ENCODE data around the gene PEX13. TPM values are rescaled to one million over a fixed set of nuclear protein-coding genes. Genes with fewer than 3 reads are reported as not detected.
A peak's percentile ranks its signal among the peaks of the same experiment; 100 is the strongest.

Gene PEX13
- polyA plus RNA-seq, 2 donors, result 8.3 to 10.7 TPM

- H3K9me3 ChIP-seq (ENCODE audit: control insufficient read depth in 2 of 2, insufficient read depth in 1 of 2, low read depth in 1 of 2, low read length in 1 of 2), result no peaks in the 10 kb centered on the region
- no peaks in the 10 kb centered on the region for H3K27me3 ChIP-seq (ENCODE audit: control insufficient read depth in 1 of 2, insufficient read depth in 2 of 2, low read length in 2 of 2)
- H3K4me3 ChIP-seq (ENCODE audit: low read depth in 1 of 2, low read length in 2 of 2), result no peak overlapping the region
- no peak overlapping the region for H3K27ac ChIP-seq (ENCODE audit: low read depth in 2 of 2, low read length in 1 of 2)
- H3K36me3 ChIP-seq (ENCODE audit: control insufficient read depth in 2 of 2, insufficient read depth in 2 of 2, low read length in 1 of 2), result no peaks in the 10 kb centered on the region
- no peaks in the 10 kb centered on the region for H3K4me1 ChIP-seq (ENCODE audit: control insufficient read depth in 2 of 2, insufficient read depth in 2 of 2, low read length in 1 of 2)
- WGBS, 2 donors, result 38 to 47% methylated on average over 2 of the region's 2 CpGs
Measured at GRCh38 chr2:61055557-61055956, 38.0 kb downstream of the PEX13 start.

DNA sequence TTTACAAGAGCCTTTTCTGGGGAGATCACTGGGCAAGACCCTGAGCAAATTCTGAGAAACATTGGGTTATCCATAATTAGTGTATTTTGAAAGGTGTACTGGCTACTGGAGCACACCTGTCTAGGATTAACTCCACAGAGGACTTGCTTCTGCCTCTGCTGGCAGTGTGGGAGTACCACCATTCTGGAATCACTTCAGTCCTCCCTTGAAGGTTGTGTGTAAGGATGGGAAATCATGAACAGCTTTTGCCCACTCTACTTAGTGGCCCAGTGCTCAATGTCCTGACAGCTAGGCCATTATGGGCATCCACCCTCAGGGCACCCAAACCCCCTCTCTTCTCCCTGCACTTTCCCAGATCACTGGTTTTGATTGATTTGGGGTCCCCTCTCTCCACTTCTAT lies 40.0 kb downstream of the PEX13 start:
- H3K27me3 ChIP-seq (ENCODE audit: control insufficient read depth in 1 of 2, insufficient read depth in 2 of 2, low read length in 2 of 2), result no peaks in the 10 kb centered on the region
- no peak overlapping the region for H3K27ac ChIP-seq (ENCODE audit: low read depth in 2 of 2, low read length in 1 of 2)
- H3K36me3 ChIP-seq (ENCODE audit: control insufficient read depth in 2 of 2, insufficient read depth in 2 of 2, low read length in 1 of 2), result no peaks in the 10 kb centered on the region
- H3K9me3 ChIP-seq (ENCODE audit: control insufficient read depth in 2 of 2, insufficient read depth in 1 of 2, low read depth in 1 of 2, low read length in 1 of 2), result no peaks in the 10 kb centered on the region
- H3K4me3 ChIP-seq (ENCODE audit: low read depth in 1 of 2, low read length in 2 of 2), result no peak overlapping the region
- H3K4me1 ChIP-seq (ENCODE audit: control insufficient read depth in 2 of 2, insufficient read depth in 2 of 2, low read length in 1 of 2), result no peaks in the 10 kb centered on the region

GRCh38 chr2:61059382-61059781 lies 41.9 kb downstream of the PEX13 start:
- no peak overlapping the region for H3K27ac ChIP-seq (ENCODE audit: low read depth in 2 of 2, low read length in 1 of 2)
- H3K27me3 ChIP-seq (ENCODE audit: control insufficient read depth in 1 of 2, insufficient read depth in 2 of 2, low read length in 2 of 2), result no peaks in the 10 kb centered on the region
- no peaks in the 10 kb centered on the region for H3K36me3 ChIP-seq (ENCODE audit: control insufficient read depth in 2 of 2, insufficient read depth in 2 of 2, low read length in 1 of 2)
- no peaks in the 10 kb centered on the region for H3K4me1 ChIP-seq (ENCODE audit: control insufficient read depth in 2 of 2, insufficient read depth in 2 of 2, low read length in 1 of 2)
- H3K9me3 ChIP-seq (ENCODE audit: control insufficient read depth in 2 of 2, insufficient read depth in 1 of 2, low read depth in 1 of 2, low read length in 1 of 2), result no peaks in the 10 kb centered on the region
- H3K4me3 ChIP-seq (ENCODE audit: low read depth in 1 of 2, low read length in 2 of 2), result no peak overlapping the region

- H3K4me1 ChIP-seq (ENCODE audit: control insufficient read depth in 2 of 2, insufficient read depth in 2 of 2, low read length in 1 of 2), result no peaks in the 10 kb centered on the region
- peak within 1 kb of the TSS; percentile 91 to 96 for H3K27ac ChIP-seq (ENCODE audit: low read depth in 2 of 2, low read length in 1 of 2)
- WGBS, 2 donors, result 0% methylated on average over 80 to 112 of the region's 112 CpGs
- H3K9me3 ChIP-seq (ENCODE audit: control insufficient read depth in 2 of 2, insufficient read depth in 1 of 2, low read depth in 1 of 2, low read length in 1 of 2), result no peaks in the 10 kb centered on the region
- peak within 1 kb of the TSS; percentile 80 to 92 for H3K4me3 ChIP-seq (ENCODE audit: low read depth in 1 of 2, low read length in 2 of 2)
- no peaks in the 10 kb centered on the region for H3K27me3 ChIP-seq (ENCODE audit: control insufficient read depth in 1 of 2, insufficient read depth in 2 of 2, low read length in 2 of 2)
- no peaks in the 10 kb centered on the region for H3K36me3 ChIP-seq (ENCODE audit: control insufficient read depth in 2 of 2, insufficient read depth in 2 of 2, low read length in 1 of 2)
Measured at GRCh38 chr2:61065714-61066709, 48.5 kb downstream of the PEX13 start, which contains the start of gene SANBR. SANBR (plus strand) TSS chr2:61065871; CDS start chr2:61070351, 4,480 bp downstream.

GRCh38 chr2:61074100-61074499 lies 56.6 kb downstream of the PEX13 start:
- no peaks in the 10 kb centered on the region for H3K36me3 ChIP-seq (ENCODE audit: control insufficient read depth in 2 of 2, insufficient read depth in 2 of 2, low read length in 1 of 2)
- H3K27me3 ChIP-seq (ENCODE audit: control insufficient read depth in 1 of 2, insufficient read depth in 2 of 2, low read length in 2 of 2), result no peaks in the 10 kb centered on the region
- H3K27ac ChIP-seq (ENCODE audit: low read depth in 2 of 2, low read length in 1 of 2), result no peak overlapping the region
- H3K4me3 ChIP-seq (ENCODE audit: low read depth in 1 of 2, low read length in 2 of 2), result no peak overlapping the region
- WGBS, 2 donors, result 89 to 92% methylated on average over 1 of the region's 1 CpG
- no peaks in the 10 kb centered on the region for H3K9me3 ChIP-seq (ENCODE audit: control insufficient read depth in 2 of 2, insufficient read depth in 1 of 2, low read depth in 1 of 2, low read length in 1 of 2)
- no peaks in the 10 kb centered on the region for H3K4me1 ChIP-seq (ENCODE audit: control insufficient read depth in 2 of 2, insufficient read depth in 2 of 2, low read length in 1 of 2)

DNA sequence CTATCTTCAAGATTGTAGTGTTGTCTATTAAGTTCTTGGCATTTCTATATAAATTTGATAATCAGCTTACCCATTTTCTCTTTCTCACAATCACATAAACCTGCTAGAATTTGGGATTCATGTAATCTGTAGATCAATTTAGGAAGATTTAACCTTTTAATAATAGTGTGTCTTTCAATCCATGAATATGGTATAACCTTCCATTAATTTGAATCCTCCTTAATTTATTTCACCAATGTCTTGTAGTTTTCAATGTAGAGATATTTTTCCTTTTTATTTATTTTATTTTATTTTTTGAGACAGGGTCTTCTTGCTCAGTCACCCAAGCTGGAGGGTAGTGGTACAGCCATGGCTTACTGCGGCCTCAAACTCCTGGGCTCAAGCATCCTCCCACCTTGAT lies 68.4 kb downstream of the PEX13 start:
- Histone ChIP-seq H3K27me3 (ENCODE audit: control insufficient read depth in 1 of 2, insufficient read depth in 2 of 2, low read length in 2 of 2) (no peaks in the 10 kb centered on the region), H3K4me3 (ENCODE audit: low read depth in 1 of 2, low read length in 2 of 2) (no peak overlapping the region), H3K9me3 (ENCODE audit: control insufficient read depth in 2 of 2, insufficient read depth in 1 of 2, low read depth in 1 of 2, low read length in 1 of 2) (no peaks in the 10 kb centered on the region), H3K36me3 (ENCODE audit: control insufficient read depth in 2 of 2, insufficient read depth in 2 of 2, low read length in 1 of 2) (peaks cover 0 to 4% of the 10 kb centered on the region in 2 donors), H3K4me1 (ENCODE audit: control insufficient read depth in 2 of 2, insufficient read depth in 2 of 2, low read length in 1 of 2) (no peaks in the 10 kb centered on the region), H3K27ac (ENCODE audit: low read depth in 2 of 2, low read length in 1 of 2) (no peak overlapping the region)
- WGBS, 2 donors, result 95 to 100% methylated on average over 1 of the region's 1 CpG

DNA sequence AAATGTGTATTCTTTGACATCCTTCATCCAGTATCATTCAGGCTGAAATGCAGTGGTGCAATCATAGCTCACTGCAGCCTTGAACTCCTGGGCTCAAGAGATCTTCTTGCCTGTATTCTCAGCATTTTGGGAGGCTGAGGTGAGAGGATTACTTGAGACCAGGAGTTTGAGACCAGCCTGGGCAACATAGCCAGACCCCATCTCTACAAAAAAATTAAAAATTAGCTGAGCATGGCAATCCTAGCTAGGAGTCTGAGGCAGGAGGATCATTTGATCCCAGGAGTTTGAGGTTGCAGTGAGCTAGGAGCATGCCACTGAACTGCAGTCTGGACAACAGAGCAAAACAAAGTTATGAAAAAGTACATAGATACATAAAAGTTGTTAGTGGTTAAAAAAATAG lies 72.3 kb downstream of the PEX13 start:
- Histone ChIP-seq H3K4me1 (ENCODE audit: control insufficient read depth in 2 of 2, insufficient read depth in 2 of 2, low read length in 1 of 2) (no peaks in the 10 kb centered on the region), H3K9me3 (ENCODE audit: control insufficient read depth in 2 of 2, insufficient read depth in 1 of 2, low read depth in 1 of 2, low read length in 1 of 2) (no peaks in the 10 kb centered on the region), H3K4me3 (ENCODE audit: low read depth in 1 of 2, low read length in 2 of 2) (no peak overlapping the region), H3K36me3 (ENCODE audit: control insufficient read depth in 2 of 2, insufficient read depth in 2 of 2, low read length in 1 of 2) (peaks cover 0 to 4% of the 10 kb centered on the region in 2 donors), H3K27me3 (ENCODE audit: control insufficient read depth in 1 of 2, insufficient read depth in 2 of 2, low read length in 2 of 2) (no peaks in the 10 kb centered on the region), H3K27ac (ENCODE audit: low read depth in 2 of 2, low read length in 1 of 2) (no peak overlapping the region)

DNA sequence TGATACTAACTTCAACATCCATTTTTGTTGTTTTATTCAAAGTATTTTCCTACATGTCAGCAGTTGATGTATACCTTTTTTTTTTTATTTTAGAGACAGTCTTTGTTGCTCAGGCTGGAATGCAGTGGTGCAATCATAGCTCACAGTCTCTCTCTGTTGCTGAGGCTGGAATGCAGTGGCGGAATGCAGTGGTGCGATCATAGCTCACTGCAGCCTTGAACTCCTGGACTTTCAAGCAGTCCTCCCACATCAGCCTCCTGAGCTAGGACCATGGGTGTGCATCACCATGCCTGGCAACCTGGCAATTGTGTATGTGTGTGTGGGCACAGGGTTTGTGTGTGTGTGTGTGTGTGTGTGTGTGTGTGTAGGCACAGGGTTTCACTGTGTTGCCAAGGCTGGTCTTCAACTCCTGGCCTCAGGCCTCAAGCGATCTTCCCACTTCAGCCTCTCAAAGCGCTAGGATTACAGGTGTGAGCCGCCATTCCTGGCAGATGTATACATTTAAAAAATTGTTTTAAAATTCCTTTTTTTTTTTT lies 72.9 kb downstream of the PEX13 start:
- H3K36me3 ChIP-seq (ENCODE audit: control insufficient read depth in 2 of 2, insufficient read depth in 2 of 2, low read length in 1 of 2), result peaks cover 0 to 4% of the 10 kb centered on the region in 2 donors

DNA sequence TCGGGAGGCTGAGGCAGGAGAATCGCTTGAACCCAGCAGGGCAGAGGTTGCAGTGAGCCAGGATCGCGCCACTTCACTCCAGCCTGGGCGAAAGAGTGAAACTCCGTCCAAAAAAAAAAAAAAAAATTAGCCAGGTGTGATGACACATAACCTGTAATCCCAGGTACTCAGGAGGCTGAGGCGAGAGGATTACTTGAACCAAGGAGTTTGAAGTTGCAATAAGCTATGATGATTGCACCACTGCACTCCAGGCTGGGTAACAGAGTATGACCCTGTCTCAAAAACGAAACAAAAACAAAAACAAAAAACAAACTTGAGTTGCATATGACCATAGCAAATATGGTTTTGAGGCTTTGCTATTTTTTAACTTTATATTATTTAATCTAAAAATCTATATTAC lies 74.0 kb downstream of the PEX13 start:
- peaks cover 0 to 4% of the 10 kb centered on the region in 2 donors for H3K36me3 ChIP-seq (ENCODE audit: control insufficient read depth in 2 of 2, insufficient read depth in 2 of 2, low read length in 1 of 2)
- no peaks in the 10 kb centered on the region for H3K4me1 ChIP-seq (ENCODE audit: control insufficient read depth in 2 of 2, insufficient read depth in 2 of 2, low read length in 1 of 2)
- no peaks in the 10 kb centered on the region for H3K27me3 ChIP-seq (ENCODE audit: control insufficient read depth in 1 of 2, insufficient read depth in 2 of 2, low read length in 2 of 2)
- WGBS, 2 donors, result 92% methylated on average over 8 of the region's 8 CpGs
- no peak overlapping the region for H3K27ac ChIP-seq (ENCODE audit: low read depth in 2 of 2, low read length in 1 of 2)
- no peak overlapping the region for H3K4me3 ChIP-seq (ENCODE audit: low read depth in 1 of 2, low read length in 2 of 2)
- no peaks in the 10 kb centered on the region for H3K9me3 ChIP-seq (ENCODE audit: control insufficient read depth in 2 of 2, insufficient read depth in 1 of 2, low read depth in 1 of 2, low read length in 1 of 2)

More for the DNA sequence above, 72.9 kb downstream of the PEX13 start:
- WGBS, 2 donors, result 97% methylated on average over 5 of the region's 5 CpGs
- no peak overlapping the region for H3K27ac ChIP-seq (ENCODE audit: low read depth in 2 of 2, low read length in 1 of 2)
- no peaks in the 10 kb centered on the region for H3K4me1 ChIP-seq (ENCODE audit: control insufficient read depth in 2 of 2, insufficient read depth in 2 of 2, low read length in 1 of 2)
- no peaks in the 10 kb centered on the region for H3K27me3 ChIP-seq (ENCODE audit: control insufficient read depth in 1 of 2, insufficient read depth in 2 of 2, low read length in 2 of 2)
- no peak overlapping the region for H3K4me3 ChIP-seq (ENCODE audit: low read depth in 1 of 2, low read length in 2 of 2)
- no peaks in the 10 kb centered on the region for H3K9me3 ChIP-seq (ENCODE audit: control insufficient read depth in 2 of 2, insufficient read depth in 1 of 2, low read depth in 1 of 2, low read length in 1 of 2)

DNA sequence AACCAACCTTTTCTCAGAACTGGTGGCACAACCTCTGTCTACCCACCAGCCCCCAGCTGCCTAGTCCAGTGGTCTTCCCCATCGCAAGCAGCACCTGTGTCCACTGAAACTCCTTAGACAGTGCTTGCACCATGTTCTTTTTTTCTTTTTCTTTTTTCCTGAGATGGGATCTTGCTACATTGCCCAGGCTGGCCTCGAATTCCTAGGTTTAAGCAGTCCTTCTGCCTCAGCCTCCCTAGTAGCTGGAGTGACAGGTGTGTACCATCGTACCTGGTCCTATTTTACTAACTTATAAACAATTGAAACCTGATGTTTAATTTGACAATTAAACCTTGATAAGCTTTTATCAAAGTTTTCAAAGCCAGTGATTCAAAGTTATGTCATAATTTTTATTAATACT lies 78.9 kb downstream of the PEX13 start:
- WGBS, 2 donors, result 96 to 97% methylated on average over 3 of the region's 3 CpGs
- Histone ChIP-seq H3K9me3 (ENCODE audit: control insufficient read depth in 2 of 2, insufficient read depth in 1 of 2, low read depth in 1 of 2, low read length in 1 of 2) (no peaks in the 10 kb centered on the region), H3K27ac (ENCODE audit: low read depth in 2 of 2, low read length in 1 of 2) (no peak overlapping the region), H3K4me1 (ENCODE audit: control insufficient read depth in 2 of 2, insufficient read depth in 2 of 2, low read length in 1 of 2) (no peaks in the 10 kb centered on the region), H3K36me3 (ENCODE audit: control insufficient read depth in 2 of 2, insufficient read depth in 2 of 2, low read length in 1 of 2) (no peaks in the 10 kb centered on the region), H3K4me3 (ENCODE audit: low read depth in 1 of 2, low read length in 2 of 2) (no peak overlapping the region), H3K27me3 (ENCODE audit: control insufficient read depth in 1 of 2, insufficient read depth in 2 of 2, low read length in 2 of 2) (no peaks in the 10 kb centered on the region)

Measured in esophagus (tissue), 2 donors.